Breast epithelium (tissue), 4 donors: ENCODE data around the gene GSK3A. TPM values are rescaled to one million over a fixed set of nuclear protein-coding genes. Genes with fewer than 3 reads are reported as not detected.
"Not testable (repeated sequence)": the region's sequence is repeated elsewhere in the genome, so short reads cannot be mapped to it uniquely, and the experiment has no call there.

Experiments used
- DNase-seq, 2 donors: peaks; one replicate each; pipeline ENCODE4 v3.0.0-alpha.2; 2019; ENCODE audit warnings: low spot score in 2 of 2
- H3K27ac ChIP-seq, 2 donors: fragments of 200-600 bp; sonication (generic) in 1 of 2; one replicate each; pipeline ENCODE4 v1.5.1; 2016 to 2019; ENCODE audit warnings: mild to moderate bottlenecking in 1 of 2
- H3K27me3 ChIP-seq, 2 donors: fragments of 200-600 bp; sonication (generic) in 1 of 2; one replicate each; pipeline versions ENCODE4 v1.5.1 to v1.6.0; 2017 to 2019; ENCODE audit warnings: control low read depth in 1 of 2, mild to moderate bottlenecking in 1 of 2
- H3K36me3 ChIP-seq: fragments of 200-600 bp; one replicate; pipeline ENCODE4 v1.5.1; 2019
- H3K4me1 ChIP-seq, 2 donors: fragments of 200-600 bp; sonication (generic); one replicate each; pipeline ENCODE4 v1.5.1; 2016 to 2019; ENCODE audit warnings: control low read depth in 1 of 2
- H3K4me3 ChIP-seq, 3 donors: fragments of 200-600 bp; sonication (generic); 1 replicate in 2 of 3; 2 replicates in 1 of 3; pipeline ENCODE4 v1.5.1; 2016 to 2019; ENCODE audit warnings: mild to moderate bottlenecking in 3 of 3, moderate library complexity in 2 of 3
- H3K9me3 ChIP-seq, 2 donors: fragments of 200-600 bp; sonication (generic) in 1 of 2; one replicate each; pipeline ENCODE4 v1.5.1; 2016 to 2019; ENCODE audit warnings: control low read depth in 1 of 2
- POLR2A ChIP-seq: fragments of 450-650 bp; IDR thresholded peaks from one replicate; pipeline ENCODE4 v1.6.1; 2016; ENCODE audit warnings: antibody characterized with exemption, mild to moderate bottlenecking, moderate library complexity
- POLR2AphosphoS5 ChIP-seq, 3 donors: sonication (generic); formaldehyde crosslinking; IDR thresholded peaks; one replicate each; pipeline ENCODE4 v1.6.1; 2017; ENCODE audit warnings: antibody characterized with exemption in 3 of 3
- intact Hi-C: fragments of 100-400 bp; cut with DNase I; formaldehyde crosslinking; loops from one replicate; pipeline ENCODE4 v1.15.1; 2023; ENCODE audit warnings: low total_unique reads
- total RNA-seq, 3 donors: library from RNA; depleted of rRNA; stranded (reverse); fragments of >200 nt; gene quantifications; one replicate each; pipeline ENCODE4 v1.1.0, GENCODE V29; 2016
- TF ChIP-seq, protein P1 (sequence below), 3 donors: fragments of 450-650 bp; IDR thresholded peaks; one replicate each; pipeline ENCODE4 v1.5.1; 2016 to 2017; ENCODE audit warnings: antibody characterized with exemption in 3 of 3, mild to moderate bottlenecking in 3 of 3, moderate library complexity in 3 of 3

Gene GSK3A
- total RNA-seq, 3 donors from 2014 or later: 18.7 to 22.1 (median 19.8) TPM

DNA sequence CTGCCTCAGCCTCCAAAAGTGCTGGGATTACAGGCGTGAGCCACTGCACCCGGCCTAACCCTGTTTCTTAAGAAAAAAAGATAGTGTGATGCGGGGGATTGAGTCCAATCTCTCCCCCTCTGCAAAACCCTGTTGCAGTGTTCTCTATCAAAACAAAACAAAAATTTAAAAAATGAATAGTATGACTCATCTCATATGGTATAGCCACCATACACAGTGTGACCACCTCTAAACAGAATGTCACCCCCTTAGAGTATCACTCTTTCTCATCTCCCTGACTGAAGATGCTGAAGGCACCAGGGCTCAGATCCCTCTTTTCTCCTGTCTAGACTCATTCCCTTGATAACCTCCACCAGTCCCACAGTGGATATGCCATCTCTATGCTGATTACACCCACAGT, 19.4 kb upstream of the GSK3A start:
- TF ChIP-seq POLR2AphosphoS5 (IDR thresholded peaks at IDR 0.05) (no peak), POLR2A (no peak)
- TF ChIP-seq, protein P1, sequence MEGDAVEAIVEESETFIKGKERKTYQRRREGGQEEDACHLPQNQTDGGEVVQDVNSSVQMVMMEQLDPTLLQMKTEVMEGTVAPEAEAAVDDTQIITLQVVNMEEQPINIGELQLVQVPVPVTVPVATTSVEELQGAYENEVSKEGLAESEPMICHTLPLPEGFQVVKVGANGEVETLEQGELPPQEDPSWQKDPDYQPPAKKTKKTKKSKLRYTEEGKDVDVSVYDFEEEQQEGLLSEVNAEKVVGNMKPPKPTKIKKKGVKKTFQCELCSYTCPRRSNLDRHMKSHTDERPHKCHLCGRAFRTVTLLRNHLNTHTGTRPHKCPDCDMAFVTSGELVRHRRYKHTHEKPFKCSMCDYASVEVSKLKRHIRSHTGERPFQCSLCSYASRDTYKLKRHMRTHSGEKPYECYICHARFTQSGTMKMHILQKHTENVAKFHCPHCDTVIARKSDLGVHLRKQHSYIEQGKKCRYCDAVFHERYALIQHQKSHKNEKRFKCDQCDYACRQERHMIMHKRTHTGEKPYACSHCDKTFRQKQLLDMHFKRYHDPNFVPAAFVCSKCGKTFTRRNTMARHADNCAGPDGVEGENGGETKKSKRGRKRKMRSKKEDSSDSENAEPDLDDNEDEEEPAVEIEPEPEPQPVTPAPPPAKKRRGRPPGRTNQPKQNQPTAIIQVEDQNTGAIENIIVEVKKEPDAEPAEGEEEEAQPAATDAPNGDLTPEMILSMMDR (IDR thresholded peaks at IDR 0.05): no peak
- Histone ChIP-seq H3K27me3 (no peaks in the 10 kb centered on the region), H3K9me3 (no peaks in the 10 kb centered on the region), H3K36me3 (no peaks in the 10 kb centered on the region), H3K27ac (no peak overlapping the region), H3K4me3 (no peak overlapping the region), H3K4me1 (peaks cover 0 to 2% of the 10 kb centered on the region in 2 donors)
- no peak for DNase-seq
- intact Hi-C loops: no loop called here

GRCh38 chr19:42257842-42258241, 15.4 kb upstream of the GSK3A start:
- H3K4me3 ChIP-seq, H3K27me3 ChIP-seq, H3K36me3 ChIP-seq, H3K27ac ChIP-seq, DNase-seq, H3K4me1 ChIP-seq, intact Hi-C loops, H3K9me3 ChIP-seq: not testable (repeated sequence)

- H3K4me3 ChIP-seq: peak overlapping the region; percentile 88 to 99 (median 98)
- peaks cover 18 to 19% of the 10 kb centered on the region in 2 donors for H3K4me1 ChIP-seq
- intact Hi-C loops: no loop called here
- TF ChIP-seq POLR2A (no peak), POLR2AphosphoS5 (IDR thresholded peaks at IDR 0.05) (peak in 2 of 3 donors; percentile 8 to 34)
- TF ChIP-seq, protein P1 (IDR thresholded peaks at IDR 0.05): no peak
- no peaks in the 10 kb centered on the region for H3K36me3 ChIP-seq
- peak overlapping the region; percentile 100 for H3K27ac ChIP-seq
- DNase-seq: peak in 1 of 2 donors; percentile 58
- H3K9me3 ChIP-seq: no peaks in the 10 kb centered on the region
- H3K27me3 ChIP-seq: no peaks in the 10 kb centered on the region
Measured at GRCh38 chr19:42255766-42256745, 13.7 kb upstream of the GSK3A start.

DNA sequence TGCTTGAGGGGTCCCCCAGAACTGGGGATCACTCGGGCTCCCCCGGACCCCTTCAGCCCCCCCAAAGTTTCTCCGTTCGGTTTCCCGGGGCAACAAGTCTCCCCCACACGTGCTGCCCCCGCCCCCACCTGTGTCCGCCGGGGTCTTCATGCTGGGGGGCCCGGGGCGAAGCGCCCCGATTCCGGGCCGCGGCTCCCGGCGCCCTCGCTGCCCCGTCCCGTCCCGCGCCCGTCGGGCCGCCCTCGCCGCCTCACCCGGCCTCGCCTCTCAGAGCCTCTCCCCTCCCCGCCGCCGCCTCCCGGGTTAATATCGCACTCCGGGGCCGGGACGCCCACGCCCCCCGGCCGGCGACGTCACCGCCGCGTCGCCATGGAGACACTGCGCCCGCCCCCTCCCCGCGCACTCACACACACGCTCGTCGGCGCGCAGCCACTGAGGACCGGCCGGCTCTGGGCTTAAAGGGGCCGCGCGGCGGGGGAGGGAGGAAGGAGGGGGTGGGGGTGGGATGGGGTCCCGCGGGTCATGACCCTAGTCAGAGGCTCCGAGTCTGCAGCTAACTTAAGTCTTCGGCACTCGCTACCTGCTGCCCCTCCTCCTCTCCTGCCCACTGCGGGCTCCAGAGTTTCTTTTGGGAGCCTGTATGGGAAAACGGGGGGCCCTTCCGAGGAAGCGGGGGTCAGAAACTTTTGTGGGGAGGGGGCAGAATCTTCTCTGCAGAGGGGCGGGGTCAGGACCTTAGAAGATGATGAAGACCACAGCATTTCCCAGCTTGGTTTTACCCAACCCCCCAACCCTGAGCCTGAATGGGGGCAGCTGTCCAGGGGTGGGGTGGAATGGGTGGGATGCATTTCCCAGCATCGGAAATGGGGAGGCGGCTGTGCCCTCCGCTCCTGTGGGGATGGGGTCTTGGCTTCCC, 12.7 kb upstream of the GSK3A start, which contains the start of gene ERF:
Gene ERF, minus strand, starts transcription at position 279 of the 916 bp plus-strand sequence. Its CDS starts 129 bp downstream, at position 150.
- Histone ChIP-seq H3K9me3 (no peaks in the 10 kb centered on the region), H3K4me1 (peaks cover 18 to 27% of the 10 kb centered on the region in 2 donors), H3K27me3 (no peaks in the 10 kb centered on the region), H3K36me3 (no peaks in the 10 kb centered on the region), H3K4me3 (peak within 1 kb of the TSS; percentile 88 to 99 (median 98)), H3K27ac (peak within 1 kb of the TSS; percentile 100)
- intact Hi-C loops: no loop called here
- TF ChIP-seq, protein P1 (IDR thresholded peaks at IDR 0.05): no peak
- TF ChIP-seq POLR2AphosphoS5 (IDR thresholded peaks at IDR 0.05) (peak; percentile 74 to 96 (median 95)), POLR2A (peak; percentile 47)
- DNase-seq: peak; percentile 94 to 95

DNA sequence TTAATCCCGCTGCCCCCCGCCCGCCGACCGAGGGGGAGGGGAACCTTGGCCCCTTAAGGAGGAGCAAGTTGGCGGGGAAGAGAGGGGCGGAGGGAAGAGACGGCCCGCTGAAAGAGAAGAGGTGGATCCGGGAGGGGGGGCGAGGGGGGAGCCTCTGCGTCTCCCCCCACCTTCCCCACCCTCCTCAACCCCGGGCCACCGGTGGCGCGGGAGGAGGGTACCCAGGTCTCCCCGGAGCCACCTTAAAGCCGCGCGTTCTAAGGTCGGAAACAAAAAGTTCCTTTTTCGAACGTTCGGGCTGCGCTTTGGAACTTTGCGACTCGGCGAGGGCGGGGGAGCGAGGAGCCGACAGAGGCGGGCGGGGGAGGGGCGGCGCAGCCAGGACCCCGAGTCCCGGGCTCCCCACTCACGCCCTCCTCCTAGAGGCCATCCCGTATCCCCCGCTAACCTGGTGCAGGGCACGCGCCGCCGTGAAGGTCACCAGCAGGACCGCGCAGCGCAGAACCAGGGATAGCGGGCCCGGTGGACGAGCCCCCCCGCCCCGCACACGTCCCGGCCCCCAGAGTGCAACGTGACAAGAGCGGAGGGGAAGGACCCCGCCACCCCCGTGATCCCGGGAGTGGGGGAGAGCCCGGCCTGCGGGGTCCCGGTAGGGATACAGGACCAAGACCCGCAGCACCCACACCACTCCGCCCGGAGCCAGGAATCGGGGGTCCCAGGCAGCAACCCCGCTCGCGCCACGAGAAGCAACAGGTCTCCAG, 11.9 kb upstream of the GSK3A start:
- Histone ChIP-seq H3K4me3 (peak overlapping the region; percentile 88 to 99 (median 98)), H3K9me3 (no peaks in the 10 kb centered on the region), H3K27me3 (no peaks in the 10 kb centered on the region), H3K36me3 (no peaks in the 10 kb centered on the region), H3K4me1 (peaks cover 18 to 28% of the 10 kb centered on the region in 2 donors), H3K27ac (peak overlapping the region; percentile 100)
- intact Hi-C loops: no loop called here
- peak; percentile 69 to 76 for DNase-seq
- TF ChIP-seq POLR2AphosphoS5 (IDR thresholded peaks at IDR 0.05): peak in 1 of 3 donors; percentile 60
- no peak for TF ChIP-seq POLR2A
- TF ChIP-seq, protein P1 (IDR thresholded peaks at IDR 0.05): peak in 2 of 3 donors; percentile 8 to 12
